ENCODE measurements around the gene YWHAG.

YWHAG gene

GRCh38 chr7:76303202-76304147 lies 55.3 kb downstream of the YWHAG start:
- TF ChIP-seq PATZ1 (CRISPR knock-in tag; IDR thresholded peaks at IDR 0.05; ENCODE audit: borderline replicate concordance) (peak; percentile 27; the same call in 1 of the 2 replicates), ZFP30 (CRISPR knock-in tag; IDR thresholded peaks at IDR 0.05) (no peak; the same call in 1 of the 2 replicates)
- peak; percentile 79 for ATAC-seq

GRCh38 chr7:76302347-76303201 lies 56.2 kb downstream of the YWHAG start, which contains the start of gene HSPB1:
Gene HSPB1, plus strand, starts transcription at chr7:76302673. Its CDS starts 40 bp downstream, at chr7:76302713.
- TF ChIP-seq CSRNP3 (CRISPR knock-in tag; IDR thresholded peaks at IDR 0.05) (no peak), TSHZ2 (CRISPR knock-in tag; IDR thresholded peaks at IDR 0.05) (peak; percentile 31; the same call in 1 of the 2 replicates), ZNF70 (CRISPR knock-in tag; IDR thresholded peaks at IDR 0.05) (no peak), CREB5 (CRISPR knock-in tag; IDR thresholded peaks at IDR 0.05; ENCODE audit: low read depth) (no peak), OSR1 (CRISPR knock-in tag; IDR thresholded peaks at IDR 0.05) (no peak), TCF4 (CRISPR knock-in tag; IDR thresholded peaks at IDR 0.05; ENCODE audit: borderline replicate concordance) (0 out of 2 replicates have a peak, but pooled peaks have one; percentile 31), PATZ1 (CRISPR knock-in tag; IDR thresholded peaks at IDR 0.05; ENCODE audit: borderline replicate concordance) (peak; percentile 44; the same call in 1 of the 2 replicates), ZFP3 (CRISPR knock-in tag; IDR thresholded peaks at IDR 0.05) (peak; percentile 47; the same call in 1 of the 2 replicates)
- peak; percentile 69 for ATAC-seq

- TF ChIP-seq ISL1 (CRISPR knock-in tag; IDR thresholded peaks at IDR 0.05) (no peak), PPARA (CRISPR knock-in tag; IDR thresholded peaks at IDR 0.05; ENCODE audit: borderline replicate concordance) (no peak), ZNF8 (CRISPR knock-in tag; IDR thresholded peaks at IDR 0.05) (no peak), GLIS3 (CRISPR knock-in tag; IDR thresholded peaks at IDR 0.05) (no peak), BACH2 (CRISPR knock-in tag; IDR thresholded peaks at IDR 0.05; ENCODE audit: borderline replicate concordance) (no peak), ZC3H10 (CRISPR knock-in tag; IDR thresholded peaks at IDR 0.05) (no peak), SNAI2 (CRISPR knock-in tag; IDR thresholded peaks at IDR 0.05) (no peak)
These were observed 57.8 kb downstream of the YWHAG start for GRCh38 chr7:76301000-76301399.

More at GRCh38 chr7:76301000-76301399, 57.8 kb downstream of the YWHAG start:
- no peak for ATAC-seq

Data from SK-N-SH treated with all-trans-retinoic acid at 6 μM for 48 hours (cell line).